ENCODE measurements around the gene CAP1. TPM values are rescaled to one million over a fixed set of nuclear protein-coding genes. Genes with fewer than 3 reads are reported as not detected.

The CAP1 gene
- total RNA-seq, 1 experiment from 2014 or later, result 255 TPM

GRCh38 chr1:40092241-40092640, 51.7 kb downstream of the CAP1 start:
- Histone ChIP-seq H4K8ac (replicated peaks; ENCODE audit: insufficient read length, low read depth, low read length) (no peak overlapping the region), H3K4me2 (ENCODE audit: insufficient read depth, insufficient read length, low read length) (no peak overlapping the region), H3K4me1 (ENCODE audit: insufficient read depth, low read length) (no peaks in the 10 kb centered on the region), H3K4ac (ENCODE audit: low read depth, low read length) (no peak overlapping the region), H3K27me3 (ENCODE audit: insufficient read depth, low read length) (no peaks in the 10 kb centered on the region), H3K79me2 (ENCODE audit: insufficient read depth, low read length) (peaks cover 6% of the 10 kb centered on the region; the same call in 1 of the 2 replicates), H3K79me1 (ENCODE audit: insufficient read depth, low read depth, low read length, poor library complexity, severe bottlenecking) (peaks cover 6% of the 10 kb centered on the region), H2BK5ac (ENCODE audit: insufficient read length, low read length) (no peak overlapping the region), H3K14ac (ENCODE audit: insufficient read depth, low read length) (no peak overlapping the region), H2BK20ac (ENCODE audit: low read depth, low read length, poor library complexity, severe bottlenecking) (no peak overlapping the region), H4K5ac (ENCODE audit: insufficient read length, low read depth, low read length) (no peak overlapping the region), H2AK5ac (ENCODE audit: insufficient read length, low read length) (no peak overlapping the region), H2AFZ (ENCODE audit: low read length) (no peak overlapping the region), H3K23ac (ENCODE audit: insufficient read length, low read depth, low read length) (no peak overlapping the region), H3K18ac (ENCODE audit: insufficient read length, low read depth, low read length) (no peak overlapping the region), H4K20me1 (ENCODE audit: control insufficient read depth, insufficient read depth, insufficient read length) (no peaks in the 10 kb centered on the region), H3T11ph (ENCODE audit: low read length) (no peak overlapping the region), H2BK120ac (ENCODE audit: low read depth, low read length, poor library complexity, severe bottlenecking) (no peak overlapping the region), H3K9me3 (ENCODE audit: control insufficient read depth, low read depth, low read length) (no peaks in the 10 kb centered on the region), H2BK12ac (ENCODE audit: insufficient read length, low read depth, low read length) (no peak overlapping the region), H3K9ac (ENCODE audit: extremely low read depth, insufficient read length, low read length) (no peak overlapping the region), H3K27ac (ENCODE audit: insufficient read length, low read depth, low read length) (no peak overlapping the region), H3K56ac (ENCODE audit: insufficient read length, low read depth, low read length) (no peak overlapping the region), H2BK15ac (ENCODE audit: low read depth, low read length) (no peak overlapping the region), H3K23me2 (ENCODE audit: insufficient read length, low read depth, low read length, poor library complexity, severe bottlenecking) (peaks cover 5% of the 10 kb centered on the region), H4K91ac (ENCODE audit: insufficient read length, low read depth, low read length) (no peak overlapping the region)
- TF ChIP-seq CTCF (conservative IDR thresholded peaks at IDR 0.05), result no peak
- H3K4me3 Mint-ChIP-seq, result no peak overlapping the region
- H3K9me3 Mint-ChIP-seq, result no peaks in the 10 kb centered on the region; a peak in 1 of 5 replicates
- whole genome bisulfite sequencing (ENCODE audit: extremely low coverage, insufficient read length, low lambda C conversion rate), result no CpG with 5 or more reads among the region's 2 CpGs
- H3K4me1 Mint-ChIP-seq, result peaks cover 2 to 10% of the 10 kb centered on the region in 2 experiments; a peak in 2 of 4 replicates
- H3K27me3 Mint-ChIP-seq (ENCODE audit: low read depth), result peaks cover 1% of the 10 kb centered on the region; the same call in 1 of the 2 replicates
- DNase-seq, result no peak
- peaks cover 19 to 46% (median 37%) of the 10 kb centered on the region in 3 experiments; a peak in 6 of 7 replicates for H3K36me3 Mint-ChIP-seq (ENCODE audit: insufficient read depth in 1 of 3, low read depth in 3 of 3)
- no peak overlapping the region for H3K27ac Mint-ChIP-seq
